Loucy (cell line): Measurements from ENCODE around the gene SPC25.

Source experiments
- H2AFZ ChIP-seq: fragments of 200-600 bp; sonication (generic); 2 replicates; pipeline ENCODE4 v1.6.0; 2016; ENCODE audit warnings: antibody characterized with exemption, mild to moderate bottlenecking, low read length, moderate library complexity
- H3F3A ChIP-seq: fragments of 200-600 bp; 2 replicates; pipeline ENCODE4 v1.6.0; 2016; ENCODE audit warnings: antibody characterized with exemption, low read depth, mild to moderate bottlenecking
- H3K27me3 ChIP-seq: fragments of 200-600 bp; sonication (generic); 2 replicates; pipeline ENCODE4 v1.6.1; 2014; ENCODE audit warnings: low read length, mild to moderate bottlenecking; ENCODE audit not compliant: insufficient read depth, poor library complexity, severe bottlenecking
- H3K36me3 ChIP-seq: fragments of 200-600 bp; sonication (generic); 2 replicates; pipeline ENCODE4 v1.6.1; 2016; ENCODE audit warnings: low read length; ENCODE audit not compliant: insufficient read depth
- H3K4me1 ChIP-seq: fragments of 200-600 bp; sonication (generic); 2 replicates; pipeline ENCODE4 v1.5.1; 2014; ENCODE audit warnings: low read length, mild to moderate bottlenecking; ENCODE audit not compliant: insufficient read depth, poor library complexity, severe bottlenecking
- H3K4me2 ChIP-seq: fragments of 200-600 bp; sonication (generic); 2 replicates; pipeline ENCODE4 v1.6.0; 2014; ENCODE audit warnings: antibody characterized with exemption, low read length, low read depth, mild to moderate bottlenecking; ENCODE audit not compliant: poor library complexity, severe bottlenecking
- H3K4me3 ChIP-seq: fragments of 200-600 bp; sonication (generic); 2 replicates; pipeline ENCODE4 v1.5.1; 2014; ENCODE audit warnings: low read length, mild to moderate bottlenecking, mixed read lengths; ENCODE audit not compliant: poor library complexity, severe bottlenecking
- H3K79me2 ChIP-seq: fragments of 200-600 bp; sonication (generic); 2 replicates; pipeline ENCODE4 v1.6.1; 2014; ENCODE audit warnings: low read length; ENCODE audit not compliant: insufficient read depth
- H3K9ac ChIP-seq: fragments of 200-600 bp; sonication (generic); 2 replicates; pipeline ENCODE4 v1.6.0; 2014; ENCODE audit warnings: mild to moderate bottlenecking, low read depth, low read length, moderate library complexity; ENCODE audit not compliant: poor library complexity, severe bottlenecking
- H3K9me2 ChIP-seq: fragments of 200-600 bp; sonication (generic); replicated peaks from 2 replicates; pipeline ENCODE4 v1.6.1; 2016; ENCODE audit warnings: low read depth, low read length, mixed read lengths
- H3K9me3 ChIP-seq: fragments of 200-600 bp; sonication (generic); 2 replicates; pipeline ENCODE4 v1.6.1; 2014; ENCODE audit warnings: mild to moderate bottlenecking, antibody characterized with exemption, low read length, low read depth; ENCODE audit not compliant: insufficient read depth
- H4K20me1 ChIP-seq: fragments of 200-600 bp; sonication (generic); 2 replicates; pipeline ENCODE4 v1.6.0; 2014; ENCODE audit warnings: antibody characterized with exemption, low read length, mild to moderate bottlenecking; ENCODE audit not compliant: insufficient read depth, poor library complexity, severe bottlenecking
- CTCF ChIP-seq: fragments of 200-600 bp; sonication (generic); conservative IDR thresholded peaks from 2 replicates; pipeline ENCODE4 v1.5.1; 2014; ENCODE audit warnings: mild to moderate bottlenecking, antibody characterized with exemption, low read length
- EZH2phosphoT487 ChIP-seq: fragments of 200-600 bp; IDR thresholded peaks from 2 replicates; pipeline ENCODE4 v1.6.1; 2018; ENCODE audit warnings: antibody characterized with exemption, mild to moderate bottlenecking, moderate library complexity, borderline replicate concordance

The SPC25 gene

GRCh38 chr2:168858146-168858545 lies 32.1 kb downstream of the SPC25 start:
- no peaks in the 10 kb centered on the region for H4K20me1 ChIP-seq
- H3K9me2 ChIP-seq = no peaks in the 10 kb centered on the region
- no peaks in the 10 kb centered on the region for H3K27me3 ChIP-seq
- H3K4me1 ChIP-seq = peaks cover 3% of the 10 kb centered on the region
- no peaks in the 10 kb centered on the region for H3K9me3 ChIP-seq
- TF ChIP-seq CTCF (no peak), EZH2phosphoT487 (no peak)
- H3K79me2 ChIP-seq = no peaks in the 10 kb centered on the region
- no peak overlapping the region for H3K4me3 ChIP-seq
- no peak overlapping the region for H3K9ac ChIP-seq
- no peak overlapping the region for H3K4me2 ChIP-seq
- no peaks in the 10 kb centered on the region for H3F3A ChIP-seq
- peaks cover 25% of the 10 kb centered on the region; the same call in 1 of the 2 replicates for H3K36me3 ChIP-seq
- no peak overlapping the region for H2AFZ ChIP-seq

- Histone ChIP-seq H3K27me3 (no peaks in the 10 kb centered on the region), H3K9me3 (no peaks in the 10 kb centered on the region)
Observed at GRCh38 chr2:168855601-168856000, 34.6 kb downstream of the SPC25 start.

GRCh38 chr2:168854651-168855050 lies 35.6 kb downstream of the SPC25 start:
- H3K36me3 ChIP-seq = peaks cover 7% of the 10 kb centered on the region; the same call in 1 of the 2 replicates
- no peak overlapping the region for H3K4me3 ChIP-seq
- H3K4me1 ChIP-seq = peaks cover 3% of the 10 kb centered on the region
- no peak for TF ChIP-seq EZH2phosphoT487
- H3F3A ChIP-seq = no peaks in the 10 kb centered on the region
- H2AFZ ChIP-seq = no peak overlapping the region
- H3K9me3 ChIP-seq = no peaks in the 10 kb centered on the region
- no peaks in the 10 kb centered on the region for H3K9me2 ChIP-seq
- no peaks in the 10 kb centered on the region for H3K27me3 ChIP-seq
- no peak overlapping the region for H3K9ac ChIP-seq
- H3K79me2 ChIP-seq = no peaks in the 10 kb centered on the region
- H4K20me1 ChIP-seq = no peaks in the 10 kb centered on the region
- no peak overlapping the region for H3K4me2 ChIP-seq

More at GRCh38 chr2:168855601-168856000, 34.6 kb downstream of the SPC25 start:
- H3K36me3 ChIP-seq = peaks cover 7% of the 10 kb centered on the region; the same call in 1 of the 2 replicates
- H3K9me2 ChIP-seq = no peaks in the 10 kb centered on the region
- no peaks in the 10 kb centered on the region for H3F3A ChIP-seq
- no peak overlapping the region for H3K4me2 ChIP-seq
- H4K20me1 ChIP-seq = no peaks in the 10 kb centered on the region
- H3K4me3 ChIP-seq = no peak overlapping the region
- TF ChIP-seq EZH2phosphoT487 (no peak), CTCF (no peak)
- H3K79me2 ChIP-seq = no peaks in the 10 kb centered on the region
- H2AFZ ChIP-seq = no peak overlapping the region
- H3K4me1 ChIP-seq = peaks cover 3% of the 10 kb centered on the region
- H3K9ac ChIP-seq = no peak overlapping the region

- Histone ChIP-seq H3K36me3 (peaks cover 5% of the 10 kb centered on the region; the same call in 1 of the 2 replicates), H3K9me2 (no peaks in the 10 kb centered on the region), H3F3A (no peaks in the 10 kb centered on the region), H3K4me1 (no peaks in the 10 kb centered on the region), H3K4me2 (no peak overlapping the region), H2AFZ (no peak overlapping the region), H4K20me1 (no peaks in the 10 kb centered on the region), H3K9me3 (no peaks in the 10 kb centered on the region), H3K4me3 (no peak overlapping the region), H3K27me3 (no peaks in the 10 kb centered on the region), H3K9ac (no peak overlapping the region), H3K79me2 (no peaks in the 10 kb centered on the region)
- TF ChIP-seq CTCF (no peak), EZH2phosphoT487 (no peak)
Observed at GRCh38 chr2:168853471-168853870, 36.8 kb downstream of the SPC25 start.
